Natural killer cell (primary cell): ENCODE results near the gene CYP2C18. TPM values are rescaled to one million over a fixed set of nuclear protein-coding genes. Genes with fewer than 3 reads are reported as not detected.
"Not testable (repeated sequence)": the region's sequence is repeated elsewhere in the genome, so short reads cannot be mapped to it uniquely, and the experiment has no call there.

Experiments used
- ATAC-seq, 3 donors: fragments of 150-1000 bp in 2 of 3; fragments of 200-7000 bp in 1 of 3; cut with Tn5 transposase; 1 replicate in 1 of 3; 2 replicates in 2 of 3; pipeline ENCODE4 v1.10.0; 2021; ENCODE audit warnings: mild to moderate bottlenecking in 2 of 3, moderate library complexity in 2 of 3
- DNase-seq, 2 donors: peaks; one replicate each; pipeline versions ENCODE4 v3.0.0 to v3.0.0-alpha.2; 2013 to 2021; ENCODE audit warnings: mixed read lengths in 1 of 2
- H3K27ac ChIP-seq: one replicate; pipeline ENCODE4 v1.5.1; 2013; ENCODE audit warnings: mild to moderate bottlenecking, low read length
- H3K27me3 ChIP-seq: one replicate; pipeline ENCODE4 v1.6.1; 2013; ENCODE audit warnings: low read length; ENCODE audit not compliant: control insufficient read depth, insufficient read depth
- H3K36me3 ChIP-seq: one replicate; pipeline ENCODE4 v1.6.1; 2013; ENCODE audit warnings: low read length; ENCODE audit not compliant: control insufficient read depth, insufficient read depth
- H3K4me1 ChIP-seq: one replicate; pipeline ENCODE4 v1.6.1; 2013; ENCODE audit warnings: low read length; ENCODE audit not compliant: control insufficient read depth, insufficient read depth
- H3K4me3 ChIP-seq: one replicate; pipeline ENCODE4 v1.5.1; 2013; ENCODE audit warnings: low read length
- H3K9me3 ChIP-seq: one replicate; pipeline ENCODE4 v1.6.1; 2013; ENCODE audit warnings: low read length; ENCODE audit not compliant: control insufficient read depth, insufficient read depth
- H3K27ac Mint-ChIP-seq, 2 donors: one replicate each; pipeline ENCODE4 v1.8.0; 2022; ENCODE audit warnings: mild to moderate bottlenecking in 2 of 2, mixed read lengths in 2 of 2, moderate library complexity in 1 of 2
- H3K27me3 Mint-ChIP-seq, 2 donors: one replicate each; pipeline ENCODE4 v1.8.0; 2022; ENCODE audit warnings: low read depth in 2 of 2, mixed read lengths in 2 of 2
- H3K36me3 Mint-ChIP-seq: one replicate; pipeline ENCODE4 v1.8.0; 2022; ENCODE audit warnings: mixed read lengths
- H3K4me1 Mint-ChIP-seq, 2 donors: one replicate each; pipeline ENCODE4 v1.8.0; 2022; ENCODE audit warnings: mixed read lengths in 2 of 2
- H3K4me3 Mint-ChIP-seq: one replicate; pipeline ENCODE4 v1.8.0; 2022; ENCODE audit warnings: mild to moderate bottlenecking, moderate library complexity, mixed read lengths
- H3K9me3 Mint-ChIP-seq, 2 donors: one replicate each; pipeline ENCODE4 v1.8.0; 2022; ENCODE audit warnings: mixed read lengths in 2 of 2
- CTCF ChIP-seq: fragments of 200-600 bp; IDR thresholded peaks from one replicate; pipeline ENCODE4 v1.8.0; 2022; ENCODE audit warnings: antibody characterized with exemption
- WGBS: methylation state at CpG from one replicate; pipeline ENCODE4 v1.1.7; 2013; ENCODE audit warnings: missing lambda C conversion rate; ENCODE audit not compliant: insufficient coverage; 5-methylcytosine and 5-hydroxymethylcytosine counted together
- intact Hi-C: fragments of 100-400 bp; cut with micrococcal nuclease; formaldehyde crosslinking; loops from one replicate; pipeline ENCODE4 v1.14.2; 2022
- total RNA-seq, 4 donors: library from RNA; stranded (reverse); fragments of 120-200 nt in 1 of 4; gene quantifications; one replicate each; pipeline versions ENCODE4 v1.2.3 to v1.2.4, GENCODE V29; 2013 to 2022

The CYP2C18 gene
- total RNA-seq, 3 donors from 2014 or later (not counting 1 experiment from before 2014, with no cell fraction given) = not detected

- Mint-ChIP-seq H3K27ac (no peak overlapping the region), H3K4me3 (no peak overlapping the region), H3K36me3 (no peaks in the 10 kb centered on the region), H3K4me1 (no peaks in the 10 kb centered on the region), H3K9me3 (no peaks in the 10 kb centered on the region), H3K27me3 (no peaks in the 10 kb centered on the region)
- H3K27ac ChIP-seq = no peak overlapping the region
- H3K27me3 ChIP-seq = no peaks in the 10 kb centered on the region
- no peak for ATAC-seq
- H3K4me1 ChIP-seq = no peaks in the 10 kb centered on the region
- TF ChIP-seq CTCF = no peak
- no peaks in the 10 kb centered on the region for H3K36me3 ChIP-seq
- DNase-seq = no peak
- no peak overlapping the region for H3K4me3 ChIP-seq
- no peaks in the 10 kb centered on the region for H3K9me3 ChIP-seq
- intact Hi-C loops = no loop called here
These were observed 5.8 kb upstream of the CYP2C18 start for GRCh38 chr10:94677691-94678090.

- no peaks in the 10 kb centered on the region for H3K36me3 ChIP-seq
- Mint-ChIP-seq H3K36me3 (no peaks in the 10 kb centered on the region), H3K27ac (no peak overlapping the region), H3K4me1 (no peaks in the 10 kb centered on the region), H3K27me3 (no peaks in the 10 kb centered on the region), H3K9me3 (no peaks in the 10 kb centered on the region), H3K4me3 (no peak overlapping the region)
- DNase-seq (no peak), ATAC-seq (no peak)
- 89% methylated on average over 2 of the region's 2 CpGs for WGBS
- no peaks in the 10 kb centered on the region for H3K27me3 ChIP-seq
- intact Hi-C loops = no loop called here
- no peaks in the 10 kb centered on the region for H3K9me3 ChIP-seq
- H3K27ac ChIP-seq = no peak overlapping the region
- TF ChIP-seq CTCF = no peak
- no peak overlapping the region for H3K4me3 ChIP-seq
- no peaks in the 10 kb centered on the region for H3K4me1 ChIP-seq
These were observed 5.1 kb upstream of the CYP2C18 start for GRCh38 chr10:94678475-94678874.

- no peaks in the 10 kb centered on the region for H3K36me3 ChIP-seq
- no peak for TF ChIP-seq CTCF
- H3K27me3 ChIP-seq = no peaks in the 10 kb centered on the region
- WGBS = no CpG with 5 or more reads among the region's 1 CpG
- DNase-seq (no peak), ATAC-seq (no peak)
- Mint-ChIP-seq H3K4me3 (no peak overlapping the region), H3K4me1 (no peaks in the 10 kb centered on the region), H3K9me3 (peaks cover 0 to 2% of the 10 kb centered on the region in 2 donors), H3K36me3 (no peaks in the 10 kb centered on the region), H3K27ac (no peak overlapping the region), H3K27me3 (no peaks in the 10 kb centered on the region)
- intact Hi-C loops = no loop called here
- no peak overlapping the region for H3K4me3 ChIP-seq
- no peaks in the 10 kb centered on the region for H3K9me3 ChIP-seq
- H3K27ac ChIP-seq = no peak overlapping the region
- no peaks in the 10 kb centered on the region for H3K4me1 ChIP-seq
These were observed 3.0 kb upstream of the CYP2C18 start for GRCh38 chr10:94680544-94680943.

- H3K27me3 ChIP-seq, ATAC-seq, H3K27me3 Mint-ChIP-seq, H3K27ac ChIP-seq, DNase-seq, H3K4me1 Mint-ChIP-seq, H3K4me1 ChIP-seq, H3K9me3 Mint-ChIP-seq, H3K9me3 ChIP-seq, H3K36me3 ChIP-seq, H3K27ac Mint-ChIP-seq, H3K4me3 ChIP-seq, H3K36me3 Mint-ChIP-seq, H3K4me3 Mint-ChIP-seq, intact Hi-C loops: not testable (repeated sequence)
- WGBS = 67% methylated on average over 1 of the region's 4 CpGs
These were observed 893 bp upstream of the CYP2C18 start for GRCh38 chr10:94682636-94683035.
